ENCODE measurements around the gene GPC6. TPM values are rescaled to one million over a fixed set of nuclear protein-coding genes. Genes with fewer than 3 reads are reported as not detected.

GPC6 gene
- polyA plus RNA-seq, 6 donors from 2014 or later = not detected

- Mint-ChIP-seq H3K27me3 (no peaks in the 10 kb centered on the region), H3K4me3 (no peak overlapping the region), H3K36me3 (no peaks in the 10 kb centered on the region), H3K9me3 (peaks cover 0 to 2% (median 0%) of the 10 kb centered on the region in 7 donors), H3K27ac (no peak overlapping the region), H3K4me1 (peaks cover 3 to 7% (median 4%) of the 10 kb centered on the region in 3 donors)
- no peak for DNase-seq
- ATAC-seq (ENCODE audit: low read depth in 2 of 2) = no peak
These were observed 1086.8 kb downstream of the GPC6 start for GRCh38 chr13:94313321-94313910.

DNA sequence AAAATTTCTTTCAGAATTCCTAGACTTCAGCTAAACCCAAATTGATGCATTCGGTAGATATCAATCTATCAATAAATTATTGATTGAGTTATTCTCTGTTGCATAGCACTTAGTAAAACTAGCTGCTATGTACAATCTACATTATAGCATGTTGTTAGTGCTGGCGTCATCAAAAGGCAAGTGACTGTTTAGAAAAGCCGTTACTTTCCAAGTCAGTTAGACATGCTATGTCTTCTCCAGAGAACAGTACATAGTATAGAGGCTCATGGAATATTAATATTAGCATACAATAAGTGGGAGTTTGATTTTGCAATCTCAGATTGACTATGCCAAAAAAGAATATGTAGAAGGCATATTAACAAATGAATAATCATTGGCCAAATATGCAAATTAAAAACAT, 1087.3 kb downstream of the GPC6 start:
- no peak overlapping the region for H3K27ac Mint-ChIP-seq
- DNase-seq (no peak), ATAC-seq (ENCODE audit: low read depth in 2 of 2) (no peak)
- no peaks in the 10 kb centered on the region for H3K36me3 Mint-ChIP-seq
- H3K4me3 Mint-ChIP-seq = no peak overlapping the region
- H3K27me3 Mint-ChIP-seq = no peaks in the 10 kb centered on the region
- H3K4me1 Mint-ChIP-seq = peaks cover 3 to 7% (median 4%) of the 10 kb centered on the region in 3 donors
- H3K9me3 Mint-ChIP-seq = peaks cover 0 to 2% (median 0%) of the 10 kb centered on the region in 7 donors

GRCh38 chr13:94315188-94315587, 1088.6 kb downstream of the GPC6 start:
- Mint-ChIP-seq H3K9me3 (peaks cover 0 to 2% (median 0%) of the 10 kb centered on the region in 7 donors), H3K4me1 (peaks cover 3 to 7% (median 4%) of the 10 kb centered on the region in 3 donors), H3K27me3 (no peaks in the 10 kb centered on the region), H3K36me3 (no peaks in the 10 kb centered on the region), H3K27ac (no peak overlapping the region), H3K4me3 (no peak overlapping the region)
- DNase-seq (no peak), ATAC-seq (ENCODE audit: low read depth in 2 of 2) (no peak)

- ATAC-seq (ENCODE audit: low read depth in 2 of 2) (no peak), DNase-seq (no peak)
- H3K27ac Mint-ChIP-seq = no peak overlapping the region
- H3K4me1 Mint-ChIP-seq = peaks cover 3 to 7% (median 4%) of the 10 kb centered on the region in 3 donors
- no peaks in the 10 kb centered on the region for H3K27me3 Mint-ChIP-seq
- no peaks in the 10 kb centered on the region for H3K36me3 Mint-ChIP-seq
- H3K9me3 Mint-ChIP-seq = peaks cover 0 to 10% (median 3%) of the 10 kb centered on the region in 7 donors
- no peak overlapping the region for H3K4me3 Mint-ChIP-seq
These were observed 1090.5 kb downstream of the GPC6 start for GRCh38 chr13:94317063-94317491.

GRCh38 chr13:94318418-94318817, 1091.8 kb downstream of the GPC6 start:
- Mint-ChIP-seq H3K27me3 (no peaks in the 10 kb centered on the region), H3K36me3 (no peaks in the 10 kb centered on the region), H3K9me3 (peaks cover 0 to 12% (median 3%) of the 10 kb centered on the region in 7 donors), H3K4me3 (no peak overlapping the region), H3K27ac (no peak overlapping the region), H3K4me1 (peaks cover 9 to 14% (median 11%) of the 10 kb centered on the region in 3 donors)
- ATAC-seq (ENCODE audit: low read depth in 2 of 2) (no peak), DNase-seq (no peak)

DNA sequence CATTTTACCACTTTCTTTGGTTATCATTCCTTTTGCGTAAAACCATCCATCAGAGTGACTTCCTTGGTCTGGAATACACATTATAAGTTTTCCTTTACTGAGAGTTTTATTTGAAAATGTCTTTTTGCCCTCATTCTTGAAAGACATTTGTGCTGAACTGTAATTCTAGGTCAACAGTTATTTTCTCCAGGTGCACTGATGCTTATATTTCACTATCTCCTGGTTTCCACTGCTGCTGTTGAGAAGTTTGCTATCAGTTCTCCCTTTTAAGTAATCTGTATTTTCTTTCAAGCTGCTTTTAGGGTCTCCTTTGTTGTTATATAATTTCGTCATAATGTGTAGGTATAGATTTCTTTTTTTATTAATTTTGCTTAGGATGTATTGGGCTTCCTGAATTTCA, 1092.9 kb downstream of the GPC6 start:
- Mint-ChIP-seq H3K9me3 (peaks cover 0 to 12% (median 3%) of the 10 kb centered on the region in 7 donors), H3K27me3 (no peaks in the 10 kb centered on the region), H3K4me1 (peaks cover 13 to 23% (median 22%) of the 10 kb centered on the region in 3 donors), H3K36me3 (no peaks in the 10 kb centered on the region), H3K27ac (peak overlapping the region in 1 of 6 donors; percentile 2), H3K4me3 (no peak overlapping the region)
- DNase-seq = no peak
- ATAC-seq (ENCODE audit: low read depth in 2 of 2) = no peak

DNA sequence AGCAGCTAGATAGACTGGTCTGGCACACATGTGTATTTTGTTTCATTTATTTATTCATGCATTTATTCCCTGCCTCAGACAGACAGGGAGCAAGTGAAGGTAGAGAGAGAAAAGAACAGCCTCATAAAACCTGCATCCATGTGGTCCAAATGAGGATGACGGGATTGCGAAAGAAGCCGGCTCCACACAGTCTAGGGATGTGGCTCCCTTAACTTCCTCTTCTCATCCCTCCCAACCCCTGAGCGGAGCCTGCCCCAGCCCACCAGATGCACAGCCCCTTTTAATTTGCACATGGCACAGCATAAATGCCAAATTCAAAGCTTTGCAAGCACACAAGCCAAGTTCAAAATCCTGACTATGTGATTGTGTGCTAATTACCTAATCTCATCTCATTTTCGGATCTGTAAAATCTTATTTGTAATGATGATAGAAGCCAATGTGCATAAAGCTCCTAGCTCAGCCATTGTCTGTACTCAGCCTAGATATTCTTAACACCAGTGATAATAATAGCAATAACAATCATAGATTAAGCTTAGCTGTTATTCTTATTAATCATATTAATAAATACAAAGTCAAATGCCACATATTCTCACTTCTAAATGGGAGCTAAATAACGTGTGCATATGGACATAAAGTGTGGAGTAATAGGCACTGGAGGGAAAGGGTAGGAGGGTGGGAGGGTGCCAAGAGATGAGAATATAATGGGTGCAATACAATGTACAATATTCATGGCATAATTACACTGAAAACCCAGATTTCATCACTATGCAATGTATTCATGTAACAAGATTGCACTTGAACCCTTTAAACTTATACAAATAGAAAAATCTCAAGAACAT, 1096.5 kb downstream of the GPC6 start:
- DNase-seq (no peak), ATAC-seq (ENCODE audit: low read depth in 2 of 2) (no peak)
- Mint-ChIP-seq H3K4me3 (peak overlapping the region in 4 of 8 donors; percentile 9 to 61 (median 32)), H3K4me1 (peaks cover 22 to 53% (median 43%) of the 10 kb centered on the region in 3 donors), H3K9me3 (peaks cover 2 to 23% (median 9%) of the 10 kb centered on the region in 7 donors), H3K27ac (peak overlapping the region in 1 of 6 donors; percentile 85), H3K36me3 (no peaks in the 10 kb centered on the region), H3K27me3 (no peaks in the 10 kb centered on the region)

GRCh38 chr13:94323764-94324758, 1097.5 kb downstream of the GPC6 start:
- peaks cover 24 to 63% (median 43%) of the 10 kb centered on the region in 3 donors for H3K4me1 Mint-ChIP-seq
- H3K36me3 Mint-ChIP-seq = no peaks in the 10 kb centered on the region
- ATAC-seq (ENCODE audit: low read depth in 2 of 2) = peak; percentile 75 to 81
- peak overlapping the region; percentile 5 to 84 (median 74) for H3K4me3 Mint-ChIP-seq
- DNase-seq = peak; percentile 29
- H3K27ac Mint-ChIP-seq = peak overlapping the region; percentile 70 to 90 (median 86)
- H3K27me3 Mint-ChIP-seq = no peaks in the 10 kb centered on the region
- peaks cover 2 to 23% (median 9%) of the 10 kb centered on the region in 7 donors for H3K9me3 Mint-ChIP-seq

- Mint-ChIP-seq H3K36me3 (no peaks in the 10 kb centered on the region), H3K4me3 (peak overlapping the region in 5 of 8 donors; percentile 20 to 84 (median 74)), H3K27ac (peak overlapping the region in 2 of 6 donors; percentile 85 to 90), H3K27me3 (no peaks in the 10 kb centered on the region), H3K4me1 (peaks cover 26 to 71% (median 47%) of the 10 kb centered on the region in 3 donors), H3K9me3 (peaks cover 2 to 23% (median 9%) of the 10 kb centered on the region in 7 donors)
- ATAC-seq (ENCODE audit: low read depth in 2 of 2) (no peak), DNase-seq (no peak)
These were observed 1098.3 kb downstream of the GPC6 start for GRCh38 chr13:94324767-94325540.

DNA sequence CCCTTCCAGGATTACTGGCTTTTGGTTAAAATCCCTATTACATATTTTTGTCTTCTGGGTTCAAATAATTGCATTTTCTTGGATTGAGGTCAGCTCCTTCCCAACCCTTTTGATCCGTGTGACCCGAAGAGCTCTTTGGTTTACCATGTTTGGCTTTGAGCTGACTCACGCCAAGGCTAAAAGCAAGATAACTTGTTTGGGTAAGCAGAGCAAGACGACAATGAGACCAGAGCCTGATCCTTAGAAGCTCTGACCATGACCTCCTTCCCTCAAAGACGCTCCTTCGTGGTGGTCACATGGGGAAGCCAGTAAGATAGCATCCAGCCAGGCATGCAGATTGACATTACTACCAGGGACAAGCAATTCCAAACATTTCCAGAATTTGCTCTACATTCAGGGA, 1099.0 kb downstream of the GPC6 start:
- Mint-ChIP-seq H3K4me3 (peak overlapping the region in 5 of 8 donors; percentile 20 to 79 (median 59)), H3K27ac (peak overlapping the region in 1 of 6 donors; percentile 66), H3K9me3 (peaks cover 2 to 23% (median 9%) of the 10 kb centered on the region in 7 donors), H3K27me3 (no peaks in the 10 kb centered on the region), H3K4me1 (peaks cover 28 to 73% (median 51%) of the 10 kb centered on the region in 3 donors), H3K36me3 (no peaks in the 10 kb centered on the region)
- ATAC-seq (ENCODE audit: low read depth in 2 of 2) = no peak
- no peak for DNase-seq

GRCh38 chr13:94327318-94327717, 1100.7 kb downstream of the GPC6 start:
- Mint-ChIP-seq H3K27ac (peak overlapping the region in 5 of 6 donors; percentile 77 to 98 (median 93)), H3K4me1 (peaks cover 28 to 73% (median 51%) of the 10 kb centered on the region in 3 donors), H3K9me3 (peaks cover 0 to 12% (median 8%) of the 10 kb centered on the region in 7 donors), H3K36me3 (no peaks in the 10 kb centered on the region), H3K27me3 (no peaks in the 10 kb centered on the region), H3K4me3 (peak overlapping the region; percentile 7 to 87 (median 82))
- peak; percentile 29 for DNase-seq
- peak; percentile 68 to 71 for ATAC-seq (ENCODE audit: low read depth in 2 of 2)

DNA sequence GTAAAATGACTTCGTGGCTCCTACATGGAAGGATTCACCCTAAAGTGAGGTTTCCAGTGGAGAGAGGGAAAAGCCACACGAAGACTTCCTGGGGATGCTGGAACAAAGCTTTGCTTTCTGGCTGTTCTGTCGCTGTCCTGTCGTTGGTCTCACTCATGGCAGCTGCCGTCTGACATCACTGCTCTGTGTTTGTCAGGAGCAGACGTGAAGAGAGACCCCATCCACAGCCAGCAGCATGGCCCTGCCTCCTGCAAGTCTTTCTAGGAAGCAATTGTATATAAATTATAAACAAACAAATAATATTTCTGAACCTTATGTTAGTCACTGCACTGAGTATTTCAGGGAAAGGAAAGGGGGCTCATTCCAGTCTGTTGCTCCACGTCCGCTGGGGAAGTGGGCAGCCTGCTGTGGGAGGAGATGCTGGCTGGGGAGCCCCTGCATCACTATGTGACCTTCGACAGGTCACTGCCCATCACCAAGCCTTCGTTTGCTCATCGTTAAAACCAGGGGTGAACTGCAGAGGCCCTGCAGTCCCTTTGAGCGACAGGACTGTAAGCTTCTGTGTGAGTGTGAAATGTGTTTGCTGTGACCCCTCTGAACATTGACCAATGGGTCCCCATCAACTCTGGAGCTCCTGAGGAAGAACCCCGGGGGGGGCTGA, 1101.9 kb downstream of the GPC6 start:
- no peak for ATAC-seq (ENCODE audit: low read depth in 2 of 2)
- Mint-ChIP-seq H3K9me3 (peaks cover 0 to 12% (median 5%) of the 10 kb centered on the region in 7 donors), H3K4me1 (peaks cover 25 to 64% (median 44%) of the 10 kb centered on the region in 3 donors), H3K27ac (peak overlapping the region in 5 of 6 donors; percentile 47 to 98 (median 85)), H3K4me3 (peak overlapping the region in 6 of 8 donors; percentile 38 to 84 (median 67)), H3K27me3 (no peaks in the 10 kb centered on the region), H3K36me3 (no peaks in the 10 kb centered on the region)
- DNase-seq = no peak
